NT2/D1 (cell line): ENCODE measurements around the gene TRMT6.

Experiments used
- YY1 ChIP-seq: IDR thresholded peaks from 2 replicates; pipeline ENCODE4 v1.6.1; 2011; ENCODE audit not compliant: insufficient read length, insufficient read depth
- ZNF274 ChIP-seq: IDR thresholded peaks from 2 replicates; pipeline ENCODE4 v1.6.1; 2011; ENCODE audit warnings: mild to moderate bottlenecking, low read depth, low read length

DNA sequence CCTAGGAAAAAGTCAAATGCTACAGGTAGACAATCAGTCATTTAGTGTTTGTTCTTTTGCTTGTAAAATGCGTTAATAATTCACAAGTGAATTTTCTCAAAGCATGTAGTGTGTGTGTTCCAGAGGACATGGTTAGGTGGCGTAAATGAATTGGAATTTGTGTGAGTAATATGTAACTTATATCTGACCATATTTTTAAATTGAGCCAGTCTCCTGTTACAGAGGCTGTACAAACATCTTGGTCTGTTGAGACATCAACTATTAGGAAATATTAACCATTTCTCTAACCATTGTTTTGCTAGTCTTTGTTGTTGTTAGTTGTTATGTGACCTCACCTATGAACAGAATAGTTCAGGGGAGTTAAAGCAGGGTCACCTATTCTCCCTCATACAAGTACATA, 22.8 kb upstream of the TRMT6 start:
- TF ChIP-seq ZNF274 (no peak), YY1 (no peak)
